Trophoblast cell (in vitro differentiated cells and primary cell): ENCODE measurements around the gene AIRE.

Experiments used
- DNase-seq, 2 donors: peaks; one replicate each; pipeline ENCODE4 v3.0.0-alpha.2; 2016
- H2AFZ ChIP-seq: 2 replicates; pipeline ENCODE4 v1.6.1; 2013; ENCODE audit warnings: low read length, moderate library complexity, mild to moderate bottlenecking; ENCODE audit not compliant: insufficient read depth, poor library complexity
- H2AK5ac ChIP-seq: 2 replicates; pipeline ENCODE4 v1.6.1; 2013; ENCODE audit warnings: mild to moderate bottlenecking, low read length
- H2BK120ac ChIP-seq: 2 replicates; pipeline ENCODE4 v1.6.1; 2013; ENCODE audit warnings: low read length, mild to moderate bottlenecking, moderate library complexity; ENCODE audit not compliant: insufficient read depth, poor library complexity
- H2BK12ac ChIP-seq: 2 replicates; pipeline ENCODE4 v1.6.1; 2013; ENCODE audit warnings: mild to moderate bottlenecking, low read length, moderate library complexity
- H2BK5ac ChIP-seq: 2 replicates; pipeline ENCODE4 v1.6.1; 2013; ENCODE audit warnings: low read length, low read depth, moderate library complexity, mild to moderate bottlenecking; ENCODE audit not compliant: poor library complexity
- H3K14ac ChIP-seq: 2 replicates; pipeline ENCODE4 v1.6.1; 2013; ENCODE audit warnings: mild to moderate bottlenecking, low read length
- H3K18ac ChIP-seq: 2 replicates; pipeline ENCODE4 v1.6.1; 2013; ENCODE audit warnings: mild to moderate bottlenecking, low read length
- H3K23ac ChIP-seq: 2 replicates; pipeline ENCODE4 v1.6.1; 2013; ENCODE audit warnings: low read length
- H3K27ac ChIP-seq: 2 replicates; pipeline ENCODE4 v1.5.1; 2013; ENCODE audit warnings: low read depth, mild to moderate bottlenecking, inconsistent platforms, low read length, moderate library complexity
- H3K27me3 ChIP-seq: 2 replicates; pipeline ENCODE4 v1.6.1; 2013; ENCODE audit warnings: inconsistent platforms, mild to moderate bottlenecking, low read length, moderate library complexity; ENCODE audit not compliant: insufficient read depth
- H3K36me3 ChIP-seq, 2 experiments: 1 replicate in 1 of 2; 2 replicates in 1 of 2; pipeline ENCODE4 v1.6.1; 2013; ENCODE audit warnings: low read length in 2 of 2, mild to moderate bottlenecking in 2 of 2, moderate library complexity in 1 of 2; ENCODE audit not compliant: insufficient read depth in 2 of 2, control insufficient read depth in 1 of 2
- H3K4ac ChIP-seq: 2 replicates; pipeline ENCODE4 v1.6.1; 2013; ENCODE audit warnings: low read depth, mild to moderate bottlenecking, low read length, moderate library complexity
- H3K4me1 ChIP-seq, 2 experiments: 1 replicate in 1 of 2; 2 replicates in 1 of 2; pipeline ENCODE4 v1.6.1; 2013; ENCODE audit warnings: low read length in 2 of 2, mild to moderate bottlenecking in 2 of 2, moderate library complexity in 1 of 2; ENCODE audit not compliant: insufficient read depth in 2 of 2, control insufficient read depth in 1 of 2
- H3K4me2 ChIP-seq: 2 replicates; pipeline ENCODE4 v1.6.1; 2013; ENCODE audit warnings: inconsistent platforms, mild to moderate bottlenecking, low read length, moderate library complexity
- H3K4me3 ChIP-seq: 2 replicates; pipeline ENCODE4 v1.5.1; 2013; ENCODE audit warnings: mild to moderate bottlenecking, low read depth, low read length, inconsistent platforms
- H3K79me1 ChIP-seq: one replicate; pipeline ENCODE4 v1.6.1; 2013; ENCODE audit warnings: low read length
- H3K79me2 ChIP-seq: 2 replicates; pipeline ENCODE4 v1.6.1; 2013; ENCODE audit warnings: low read length, mild to moderate bottlenecking; ENCODE audit not compliant: control insufficient read depth, insufficient read depth, poor library complexity
- H3K9ac ChIP-seq: 2 replicates; pipeline ENCODE4 v1.6.1; 2013; ENCODE audit warnings: mild to moderate bottlenecking, low read length
- H3K9me3 ChIP-seq: 2 replicates; pipeline ENCODE4 v1.6.1; 2013; ENCODE audit warnings: low read depth, mild to moderate bottlenecking, control low read depth, inconsistent platforms, low read length; ENCODE audit not compliant: insufficient read depth
- H4K12ac ChIP-seq: 2 replicates; pipeline ENCODE4 v1.6.1; 2013; ENCODE audit warnings: low read depth, mild to moderate bottlenecking, low read length, moderate library complexity
- H4K8ac ChIP-seq: 2 replicates; pipeline ENCODE4 v1.6.1; 2013; ENCODE audit warnings: low read depth, mild to moderate bottlenecking, low read length, moderate library complexity
- H4K91ac ChIP-seq: one replicate; pipeline ENCODE4 v1.6.1; 2013; ENCODE audit warnings: low read depth, mild to moderate bottlenecking, low read length, moderate library complexity
- WGBS: extraction: QIAGEN DNeasy Blood & Tissue Kit; methylation state at CpG from one replicate; pipeline ENCODE4 v1.1.7; 2013; ENCODE audit warnings: missing lambda C conversion rate; ENCODE audit not compliant: insufficient read length, insufficient coverage; ENCODE audit errors: extremely low coverage; 5-methylcytosine and 5-hydroxymethylcytosine counted together

Gene AIRE

DNA sequence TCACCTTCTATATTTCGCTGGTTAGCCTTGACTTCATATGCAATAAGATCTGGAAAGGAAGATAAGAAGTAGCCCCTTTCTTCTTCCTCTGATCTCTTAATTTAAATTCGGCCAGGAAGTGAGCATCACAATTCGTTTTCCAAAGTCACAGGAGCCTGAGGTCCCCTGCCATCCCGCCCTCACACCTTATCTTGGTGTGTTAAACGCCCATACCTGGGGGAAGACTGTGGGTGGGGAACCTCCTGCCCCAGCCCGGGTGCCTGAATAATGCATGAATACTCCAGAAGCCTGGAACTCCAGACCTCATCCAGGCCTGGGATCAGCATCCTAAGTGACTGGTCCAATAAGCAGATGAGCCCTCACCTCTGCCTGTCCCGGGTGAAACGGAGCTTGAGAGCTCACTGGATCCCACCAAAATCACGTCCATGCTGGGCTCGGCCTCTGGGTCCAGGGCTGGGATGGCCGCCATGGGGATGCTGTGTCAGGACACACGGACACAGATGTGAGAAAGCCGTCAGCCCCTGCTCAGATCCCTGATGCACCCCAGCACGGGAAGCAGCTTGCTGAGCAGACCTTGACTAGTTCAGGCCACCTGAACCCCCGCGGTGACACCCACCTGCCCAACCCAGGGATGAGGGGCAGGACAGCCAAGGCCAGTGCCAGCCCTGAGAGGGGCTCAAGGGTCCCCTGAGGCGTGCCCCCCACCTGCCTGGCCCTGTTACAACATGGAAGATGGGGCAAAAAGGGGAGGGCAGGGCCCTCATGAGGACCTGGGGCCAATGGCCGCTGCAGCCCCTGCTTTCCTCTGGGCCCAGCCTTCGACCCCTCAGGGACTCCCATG is 24.7 kb upstream of the AIRE start:
- Histone ChIP-seq H2AFZ (no peak overlapping the region), H4K91ac (no peak overlapping the region), H3K4ac (no peak overlapping the region), H3K4me2 (no peak overlapping the region), H3K23ac (no peak overlapping the region), H4K8ac (no peak overlapping the region), H2BK5ac (no peak overlapping the region), H3K9ac (no peak overlapping the region), H3K4me3 (peak overlapping the region; percentile 23), H2BK120ac (no peak overlapping the region), H3K27ac (no peak overlapping the region), H2AK5ac (no peak overlapping the region), H3K79me2 (no peaks in the 10 kb centered on the region), H4K12ac (no peak overlapping the region), H3K14ac (no peak overlapping the region), H3K79me1 (no peaks in the 10 kb centered on the region), H3K4me1 (peaks cover 5 to 6% of the 10 kb centered on the region in 2 experiments), H3K9me3 (no peaks in the 10 kb centered on the region), H3K18ac (no peak overlapping the region), H2BK12ac (no peak overlapping the region), H3K27me3 (no peaks in the 10 kb centered on the region), H3K36me3 (no peaks in the 10 kb centered on the region)
- DNase-seq = no peak
- WGBS = no CpG with 5 or more reads among the region's 19 CpGs

DNA sequence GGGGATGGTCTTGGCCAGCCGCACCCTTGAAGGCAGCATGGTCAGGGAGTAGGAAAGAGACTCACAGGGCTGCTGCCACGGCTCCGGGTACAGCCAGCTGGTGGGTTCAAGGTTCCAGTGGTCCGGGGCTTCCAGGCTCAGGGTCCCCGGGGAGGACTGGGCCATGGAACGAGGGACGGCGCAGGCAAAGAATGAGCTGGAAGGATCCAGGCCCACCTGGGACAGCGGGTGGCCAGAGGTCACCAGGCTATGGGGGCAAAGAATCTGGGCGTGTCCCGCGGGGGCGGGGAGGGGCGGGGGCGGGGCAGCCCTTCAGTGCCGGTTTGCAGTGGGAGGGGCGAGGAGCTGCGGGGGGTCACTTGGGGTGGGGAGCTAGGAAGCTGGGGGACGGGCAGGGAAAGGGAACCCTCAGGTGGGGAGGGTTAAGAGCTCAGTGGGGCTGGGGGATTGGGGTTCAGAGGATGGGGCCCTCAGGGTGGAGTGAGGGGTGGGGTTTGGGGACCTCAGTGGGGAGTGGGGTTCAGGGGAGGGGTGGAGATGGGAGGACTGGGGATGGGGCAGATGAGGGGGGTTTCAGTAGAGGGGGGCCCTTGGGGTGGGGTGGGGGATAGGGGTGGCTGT is 23.9 kb upstream of the AIRE start, which contains the start of gene DNMT3L:
Gene DNMT3L, minus strand, starts transcription at position 223 of the 621 bp plus-strand sequence. CDS start 638 bp downstream, outside the sequence.
- Histone ChIP-seq H3K27ac (no peak within 1 kb of the TSS), H3K4ac (no peak within 1 kb of the TSS), H3K23ac (no peak within 1 kb of the TSS), H3K4me3 (peak within 1 kb of the TSS; percentile 23), H4K91ac (no peak within 1 kb of the TSS), H4K12ac (no peak within 1 kb of the TSS), H3K27me3 (no peaks in the 10 kb centered on the region), H3K79me1 (no peaks in the 10 kb centered on the region), H2BK120ac (no peak within 1 kb of the TSS), H3K14ac (no peak within 1 kb of the TSS), H3K9me3 (no peaks in the 10 kb centered on the region), H3K4me2 (no peak within 1 kb of the TSS), H4K8ac (no peak within 1 kb of the TSS), H3K18ac (no peak within 1 kb of the TSS), H2BK12ac (no peak within 1 kb of the TSS), H3K4me1 (peaks cover 5 to 6% of the 10 kb centered on the region in 2 experiments), H2AK5ac (no peak within 1 kb of the TSS), H2AFZ (no peak within 1 kb of the TSS), H3K9ac (no peak within 1 kb of the TSS), H2BK5ac (no peak within 1 kb of the TSS), H3K79me2 (no peaks in the 10 kb centered on the region), H3K36me3 (no peaks in the 10 kb centered on the region)
- DNase-seq = no peak
- WGBS = no CpG with 5 or more reads among the region's 19 CpGs

DNA sequence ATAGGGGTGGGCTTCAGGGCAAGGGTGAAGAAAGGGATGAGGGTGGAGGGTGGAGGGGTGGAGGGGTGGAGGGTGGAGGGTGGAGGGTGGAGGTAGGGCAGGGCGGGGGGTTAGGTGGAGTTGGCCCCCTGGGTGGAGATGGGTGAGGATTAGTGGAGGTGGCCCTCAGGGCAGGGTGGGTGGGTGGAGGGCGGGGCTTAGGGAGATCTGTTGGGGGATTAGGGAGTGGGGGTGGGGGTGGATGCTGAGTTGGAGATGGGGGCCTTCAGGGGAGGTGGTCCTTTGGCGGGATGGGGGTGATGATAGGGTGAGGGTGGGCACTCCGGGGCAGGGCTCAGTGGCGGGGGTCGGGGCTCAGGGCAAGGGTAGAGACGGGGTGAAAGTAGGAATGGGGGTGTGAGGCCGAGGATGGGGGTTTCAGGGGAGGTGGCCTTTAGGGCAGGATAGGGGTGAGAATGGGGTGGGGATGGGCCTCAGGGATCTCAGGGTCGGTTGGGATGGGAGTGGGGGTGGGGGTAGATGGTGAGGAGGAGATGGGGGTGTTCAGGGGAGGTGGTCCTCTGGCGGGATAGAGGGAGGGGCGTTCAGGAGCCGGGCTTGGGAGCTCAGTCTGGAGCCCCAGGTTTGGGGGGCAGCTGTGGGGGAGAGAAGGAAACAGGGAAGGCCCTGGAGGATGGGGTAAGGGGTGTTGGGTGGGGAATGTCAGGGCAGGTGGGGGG is 23.2 kb upstream of the AIRE start:
- Histone ChIP-seq H3K18ac (no peak overlapping the region), H3K27ac (no peak overlapping the region), H3K36me3 (no peaks in the 10 kb centered on the region), H3K4me3 (no peak overlapping the region), H3K4me1 (peaks cover 5 to 6% of the 10 kb centered on the region in 2 experiments), H3K9me3 (no peaks in the 10 kb centered on the region), H3K23ac (no peak overlapping the region), H4K91ac (no peak overlapping the region), H4K12ac (no peak overlapping the region), H3K9ac (no peak overlapping the region), H3K4ac (no peak overlapping the region), H2AK5ac (no peak overlapping the region), H3K79me2 (no peaks in the 10 kb centered on the region), H3K27me3 (no peaks in the 10 kb centered on the region), H2BK12ac (no peak overlapping the region), H3K79me1 (no peaks in the 10 kb centered on the region), H2BK5ac (no peak overlapping the region), H3K14ac (no peak overlapping the region), H4K8ac (no peak overlapping the region), H3K4me2 (no peak overlapping the region), H2BK120ac (no peak overlapping the region), H2AFZ (no peak overlapping the region)
- no CpG with 5 or more reads among the region's 12 CpGs for WGBS
- DNase-seq = no peak

GRCh38 chr21:44263221-44263760 is 22.4 kb upstream of the AIRE start:
- no peak overlapping the region for H4K12ac ChIP-seq
- no peak overlapping the region for H2BK5ac ChIP-seq
- H3K79me1 ChIP-seq = no peaks in the 10 kb centered on the region
- no peak overlapping the region for H3K9ac ChIP-seq
- no peak overlapping the region for H2AFZ ChIP-seq
- no peak overlapping the region for H4K8ac ChIP-seq
- H3K4me3 ChIP-seq = no peak overlapping the region
- H3K4ac ChIP-seq = no peak overlapping the region
- H3K36me3 ChIP-seq = no peaks in the 10 kb centered on the region
- DNase-seq = no peak
- no peak overlapping the region for H2BK120ac ChIP-seq
- no peaks in the 10 kb centered on the region for H3K27me3 ChIP-seq
- H3K27ac ChIP-seq = no peak overlapping the region
- H2AK5ac ChIP-seq = no peak overlapping the region
- H3K14ac ChIP-seq = no peak overlapping the region
- no CpG with 5 or more reads among the region's 18 CpGs for WGBS
- no peaks in the 10 kb centered on the region for H3K79me2 ChIP-seq
- H3K4me1 ChIP-seq = peaks cover 5 to 6% of the 10 kb centered on the region in 2 experiments
- H2BK12ac ChIP-seq = no peak overlapping the region
- no peak overlapping the region for H3K4me2 ChIP-seq
- no peaks in the 10 kb centered on the region for H3K9me3 ChIP-seq
- H3K23ac ChIP-seq = no peak overlapping the region
- H4K91ac ChIP-seq = no peak overlapping the region
- H3K18ac ChIP-seq = no peak overlapping the region
